ENCODE measurements around the gene OTOGL. TPM values are rescaled to one million over a fixed set of nuclear protein-coding genes. Genes with fewer than 3 reads are reported as not detected.

Gene OTOGL
- total and polyA plus RNA-seq, 7 donors, result 0.03 to 0.30 (median 0.07) TPM; not detected in 2

DNA sequence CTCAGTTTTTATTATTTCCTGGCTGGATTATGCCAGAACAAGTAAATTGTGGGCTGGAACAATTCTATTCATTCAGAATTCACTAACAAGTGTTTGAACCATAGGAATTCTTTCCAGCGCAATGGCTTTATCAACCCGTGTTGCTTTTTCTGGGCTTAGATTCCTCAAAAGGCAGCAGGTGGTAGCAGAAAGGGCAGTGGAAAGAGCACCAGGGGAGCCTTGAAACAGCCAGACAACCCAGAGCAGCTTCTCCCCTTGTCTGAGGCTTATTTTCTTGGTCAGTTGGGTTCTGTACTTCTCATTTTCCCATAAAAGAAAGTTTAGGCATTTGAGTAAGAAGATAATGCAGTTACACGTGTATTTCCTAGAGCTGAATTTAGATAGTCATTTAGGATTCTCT is 130.7 kb downstream of the OTOGL start:
- no peaks in the 10 kb centered on the region for H3K9me3 ChIP-seq
- intact Hi-C loops (cut with DNase I), result no loop called here
- H3K4me1 ChIP-seq, result no peaks in the 10 kb centered on the region
- DNase-seq, result no peak
- H3K4me3 ChIP-seq, result no peak overlapping the region
- ATAC-seq, result no peak
- TF ChIP-seq, protein P1, sequence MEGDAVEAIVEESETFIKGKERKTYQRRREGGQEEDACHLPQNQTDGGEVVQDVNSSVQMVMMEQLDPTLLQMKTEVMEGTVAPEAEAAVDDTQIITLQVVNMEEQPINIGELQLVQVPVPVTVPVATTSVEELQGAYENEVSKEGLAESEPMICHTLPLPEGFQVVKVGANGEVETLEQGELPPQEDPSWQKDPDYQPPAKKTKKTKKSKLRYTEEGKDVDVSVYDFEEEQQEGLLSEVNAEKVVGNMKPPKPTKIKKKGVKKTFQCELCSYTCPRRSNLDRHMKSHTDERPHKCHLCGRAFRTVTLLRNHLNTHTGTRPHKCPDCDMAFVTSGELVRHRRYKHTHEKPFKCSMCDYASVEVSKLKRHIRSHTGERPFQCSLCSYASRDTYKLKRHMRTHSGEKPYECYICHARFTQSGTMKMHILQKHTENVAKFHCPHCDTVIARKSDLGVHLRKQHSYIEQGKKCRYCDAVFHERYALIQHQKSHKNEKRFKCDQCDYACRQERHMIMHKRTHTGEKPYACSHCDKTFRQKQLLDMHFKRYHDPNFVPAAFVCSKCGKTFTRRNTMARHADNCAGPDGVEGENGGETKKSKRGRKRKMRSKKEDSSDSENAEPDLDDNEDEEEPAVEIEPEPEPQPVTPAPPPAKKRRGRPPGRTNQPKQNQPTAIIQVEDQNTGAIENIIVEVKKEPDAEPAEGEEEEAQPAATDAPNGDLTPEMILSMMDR (IDR thresholded peaks at IDR 0.05), result no peak
- 9 to 22% (median 16%) methylated on average over 3 of the region's 3 CpGs for WGBS, 3 donors
- H3K27ac ChIP-seq, result no peak overlapping the region
- H3K36me3 ChIP-seq (ENCODE audit: insufficient read depth in 1 of 2, low read depth in 1 of 2), result no peaks in the 10 kb centered on the region
- no peaks in the 10 kb centered on the region for H3K27me3 ChIP-seq (ENCODE audit: insufficient read depth in 3 of 3, low read length in 2 of 3)

- 78 to 90% (median 82%) methylated on average over 1 of the region's 1 CpG for WGBS, 3 donors
- TF ChIP-seq, protein P1 (IDR thresholded peaks at IDR 0.05), result no peak
- H3K9me3 ChIP-seq, result no peaks in the 10 kb centered on the region
- DNase-seq (no peak), ATAC-seq (no peak)
- no peak overlapping the region for H3K27ac ChIP-seq
- H3K36me3 ChIP-seq (ENCODE audit: insufficient read depth in 1 of 2, low read depth in 1 of 2), result no peaks in the 10 kb centered on the region
- no peaks in the 10 kb centered on the region for H3K27me3 ChIP-seq (ENCODE audit: insufficient read depth in 3 of 3, low read length in 2 of 3)
- H3K4me3 ChIP-seq, result no peak overlapping the region
- H3K4me1 ChIP-seq, result no peaks in the 10 kb centered on the region
- intact Hi-C loops (cut with DNase I), result no loop called here
These were observed 133.5 kb downstream of the OTOGL start for GRCh38 chr12:80232837-80233236.

GRCh38 chr12:80233926-80234325 is 134.6 kb downstream of the OTOGL start:
- Histone ChIP-seq H3K4me1 (no peaks in the 10 kb centered on the region), H3K36me3 (ENCODE audit: insufficient read depth in 1 of 2, low read depth in 1 of 2) (no peaks in the 10 kb centered on the region), H3K4me3 (no peak overlapping the region), H3K9me3 (no peaks in the 10 kb centered on the region), H3K27me3 (ENCODE audit: insufficient read depth in 3 of 3, low read length in 2 of 3) (no peaks in the 10 kb centered on the region), H3K27ac (no peak overlapping the region)
- intact Hi-C loops (cut with DNase I), result no loop called here
- TF ChIP-seq, protein P1 (IDR thresholded peaks at IDR 0.05), result no peak
- DNase-seq (no peak), ATAC-seq (no peak)

DNA sequence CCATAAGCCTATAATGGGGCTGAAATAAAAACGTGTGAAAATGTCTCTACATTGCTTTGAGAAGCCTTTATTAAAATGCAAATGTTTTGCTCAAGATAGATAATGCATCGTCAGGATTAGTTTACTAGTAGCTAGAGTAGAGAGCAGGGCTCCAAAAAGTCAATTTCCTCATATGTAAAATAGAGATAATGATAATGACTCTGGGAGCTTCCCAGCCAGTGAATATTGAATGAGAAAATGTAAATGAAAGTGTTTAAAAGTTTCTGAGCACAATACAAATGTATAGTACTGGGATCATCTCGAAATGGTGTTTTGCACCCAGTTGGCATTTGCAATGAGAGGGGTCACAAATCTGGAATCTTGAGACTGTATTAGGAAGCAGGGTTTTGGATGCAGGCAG is 135.3 kb downstream of the OTOGL start:
- H3K36me3 ChIP-seq (ENCODE audit: insufficient read depth in 1 of 2, low read depth in 1 of 2), result no peaks in the 10 kb centered on the region
- TF ChIP-seq, protein P1 (IDR thresholded peaks at IDR 0.05), result no peak

GRCh38 chr12:80235944-80236343 is 136.6 kb downstream of the OTOGL start:
- DNase-seq (no peak), ATAC-seq (no peak)
- H3K4me3 ChIP-seq, result no peak overlapping the region
- H3K36me3 ChIP-seq (ENCODE audit: insufficient read depth in 1 of 2, low read depth in 1 of 2), result no peaks in the 10 kb centered on the region
- no peaks in the 10 kb centered on the region for H3K9me3 ChIP-seq
- no peaks in the 10 kb centered on the region for H3K4me1 ChIP-seq
- intact Hi-C loops (cut with DNase I), result no loop called here
- no peak overlapping the region for H3K27ac ChIP-seq
- TF ChIP-seq, protein P1 (IDR thresholded peaks at IDR 0.05), result no peak
- no peaks in the 10 kb centered on the region for H3K27me3 ChIP-seq (ENCODE audit: insufficient read depth in 3 of 3, low read length in 2 of 3)

More for the DNA sequence above, 135.3 kb downstream of the OTOGL start:
- 68 to 77% (median 74%) methylated on average over 3 of the region's 3 CpGs for WGBS, 3 donors
- intact Hi-C loops (cut with DNase I), result no loop called here
- DNase-seq (no peak), ATAC-seq (no peak)
- H3K4me3 ChIP-seq, result no peak overlapping the region
- H3K4me1 ChIP-seq, result no peaks in the 10 kb centered on the region
- no peaks in the 10 kb centered on the region for H3K9me3 ChIP-seq
- no peak overlapping the region for H3K27ac ChIP-seq
- no peaks in the 10 kb centered on the region for H3K27me3 ChIP-seq (ENCODE audit: insufficient read depth in 3 of 3, low read length in 2 of 3)

Measured in psoas muscle (tissue), 8 donors.